Ishikawa (cell line): Measurements from ENCODE around the gene IL1RN.

Source experiments
- CEBPB ChIP-seq: IDR thresholded peaks from 2 replicates; pipeline ENCODE4 v1.6.1; 2012
- CREB1 ChIP-seq: IDR thresholded peaks from 2 replicates; pipeline ENCODE4 v1.6.1; 2012; ENCODE audit warnings: low read depth
- EGR1 ChIP-seq: IDR thresholded peaks from 2 replicates; pipeline ENCODE4 v1.6.1; 2012
- EP300 ChIP-seq: IDR thresholded peaks from 2 replicates; pipeline ENCODE4 v1.6.1; 2012; ENCODE audit warnings: borderline replicate concordance
- FOXM1 ChIP-seq: IDR thresholded peaks from 2 replicates; pipeline ENCODE4 v1.6.1; 2012; ENCODE audit warnings: low read depth, borderline replicate concordance
- MAX ChIP-seq: IDR thresholded peaks from 2 replicates; pipeline ENCODE4 v1.6.1; 2012
- NFIC ChIP-seq: IDR thresholded peaks from 2 replicates; pipeline ENCODE4 v1.6.1; 2012
- RAD21 ChIP-seq: IDR thresholded peaks from 2 replicates; pipeline ENCODE4 v1.6.1; 2012; ENCODE audit warnings: low read depth
- REST ChIP-seq: IDR thresholded peaks from 2 replicates; pipeline ENCODE4 v1.6.1; 2012; ENCODE audit warnings: low read depth, mild to moderate bottlenecking
- TAF1 ChIP-seq: IDR thresholded peaks from 2 replicates; pipeline ENCODE4 v1.6.1; 2012; ENCODE audit warnings: low read depth, mild to moderate bottlenecking
- TCF12 ChIP-seq: IDR thresholded peaks from 2 replicates; pipeline ENCODE4 v1.6.1; 2012; ENCODE audit warnings: low read depth
- TEAD4 ChIP-seq: IDR thresholded peaks from 2 replicates; pipeline ENCODE4 v1.6.1; 2012
- USF1 ChIP-seq: IDR thresholded peaks from 2 replicates; pipeline ENCODE4 v1.6.1; 2012
- YY1 ChIP-seq: IDR thresholded peaks from 2 replicates; pipeline ENCODE4 v1.6.1; 2012; ENCODE audit warnings: low read depth
- ZBTB7A ChIP-seq: IDR thresholded peaks from 2 replicates; pipeline ENCODE4 v1.6.1; 2012; ENCODE audit warnings: low read depth

Gene IL1RN

GRCh38 chr2:113118263-113118657 is 9.1 kb upstream of the IL1RN start:
- TF ChIP-seq CEBPB (no peak), EGR1 (no peak), NFIC (no peak), TEAD4 (no peak), FOXM1 (no peak), TCF12 (no peak), CREB1 (no peak), USF1 (no peak), MAX (no peak), REST (no peak)

GRCh38 chr2:113119111-113119510 is 8.3 kb upstream of the IL1RN start:
- TF ChIP-seq RAD21 (no peak), YY1 (no peak), EGR1 (no peak), FOXM1 (no peak), TAF1 (no peak), USF1 (no peak), ZBTB7A (no peak), TEAD4 (no peak), CREB1 (no peak), CEBPB (no peak), NFIC (no peak), EP300 (no peak), TCF12 (no peak), MAX (no peak), REST (no peak)

- TF ChIP-seq FOXM1 (no peak), EGR1 (no peak), ZBTB7A (no peak), NFIC (no peak), MAX (no peak), RAD21 (no peak), CREB1 (no peak), YY1 (no peak), USF1 (no peak), TCF12 (no peak), EP300 (no peak), TEAD4 (no peak), REST (no peak), TAF1 (no peak), CEBPB (no peak)
Observed at GRCh38 chr2:113120861-113121260, 6.5 kb upstream of the IL1RN start.

- no peak for TF ChIP-seq RAD21
- no peak for TF ChIP-seq ZBTB7A
- no peak for TF ChIP-seq USF1
- no peak for TF ChIP-seq MAX
- TF ChIP-seq TAF1: no peak
- TF ChIP-seq REST: no peak
- TF ChIP-seq TEAD4: no peak
- TF ChIP-seq TCF12: no peak
- no peak for TF ChIP-seq CEBPB
- no peak for TF ChIP-seq EGR1
Observed at GRCh38 chr2:113122364-113122763, 5.0 kb upstream of the IL1RN start.
